ENCODE measurements around the gene ADGRA1.

The ADGRA1 gene

DNA sequence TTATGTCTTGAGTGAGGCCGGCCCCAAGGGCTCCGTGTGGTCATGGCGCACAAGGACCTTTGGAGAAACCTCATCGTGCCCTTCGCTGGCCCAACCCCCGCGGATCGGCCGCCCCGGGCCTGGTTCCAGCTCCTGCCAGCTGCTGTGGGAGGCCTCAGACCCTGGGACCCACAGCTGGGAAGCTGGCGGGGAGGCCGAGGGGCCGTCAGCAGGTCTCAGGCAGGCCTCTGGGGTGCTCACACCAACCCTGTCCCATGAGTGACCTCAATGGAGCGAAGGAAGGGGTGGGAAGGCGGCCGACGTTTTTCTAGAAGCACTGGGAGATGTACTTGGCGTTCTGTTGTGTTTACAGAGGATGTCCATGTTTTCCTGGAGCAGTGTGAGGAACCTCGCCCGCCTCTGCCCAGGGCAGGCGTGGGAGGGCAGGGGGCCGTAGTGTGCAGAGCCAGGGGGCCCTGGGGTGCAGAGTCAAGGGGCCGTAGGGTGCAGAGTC, 18.6 kb upstream of the ADGRA1 start:
- Histone ChIP-seq H3K4me3 (IDR thresholded peaks at IDR 0.05; ENCODE audit: insufficient read depth, low read depth, low read length) (no peak overlapping the region), H3K9ac (no peak overlapping the region), H3K36me3 (ENCODE audit: insufficient read depth) (no peaks in the 10 kb centered on the region), H3K27me3 (ENCODE audit: insufficient read depth, low read depth) (peaks cover 28% of the 10 kb centered on the region), H3K27ac (no peak overlapping the region), H2AFZ (ENCODE audit: low read depth) (no peak overlapping the region), H4K20me1 (ENCODE audit: insufficient read depth) (no peaks in the 10 kb centered on the region), H3K4me1 (ENCODE audit: low read depth, poor library complexity, severe bottlenecking) (no peaks in the 10 kb centered on the region), H3K79me2 (ENCODE audit: insufficient read depth, low read depth) (no peaks in the 10 kb centered on the region), H3K4me2 (no peak overlapping the region)
- no peak for TF ChIP-seq CTCF (conservative IDR thresholded peaks at IDR 0.05; ENCODE audit: low read depth, low read length)

DNA sequence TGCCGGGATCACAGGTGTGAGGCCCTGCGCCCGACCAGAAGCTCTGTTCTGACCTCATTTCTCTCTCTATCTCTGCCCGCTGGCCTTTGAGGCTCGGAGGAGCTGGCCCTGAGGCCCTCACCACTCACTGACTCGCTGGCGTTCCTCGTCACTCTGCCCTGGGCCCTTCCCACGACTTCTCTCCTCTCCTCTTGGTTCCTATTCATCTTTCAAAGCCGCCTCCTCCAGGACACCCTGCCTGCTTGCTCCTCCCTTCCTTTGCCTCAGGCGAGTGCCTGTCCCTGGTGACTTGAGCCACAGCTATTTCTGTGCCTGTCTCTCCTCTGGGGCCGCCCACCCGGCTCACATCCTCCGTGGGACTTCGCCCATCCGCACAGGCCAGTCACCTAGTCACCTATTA, 17.3 kb upstream of the ADGRA1 start:
- Histone ChIP-seq H3K4me1 (ENCODE audit: low read depth, poor library complexity, severe bottlenecking) (no peaks in the 10 kb centered on the region), H3K79me2 (ENCODE audit: insufficient read depth, low read depth) (no peaks in the 10 kb centered on the region), H2AFZ (ENCODE audit: low read depth) (no peak overlapping the region), H3K27ac (no peak overlapping the region), H3K36me3 (ENCODE audit: insufficient read depth) (no peaks in the 10 kb centered on the region), H3K27me3 (ENCODE audit: insufficient read depth, low read depth) (peaks cover 28% of the 10 kb centered on the region), H3K4me2 (no peak overlapping the region), H4K20me1 (ENCODE audit: insufficient read depth) (no peaks in the 10 kb centered on the region), H3K9ac (no peak overlapping the region), H3K4me3 (IDR thresholded peaks at IDR 0.05; ENCODE audit: insufficient read depth, low read depth, low read length) (no peak overlapping the region)
- no peak for TF ChIP-seq CTCF (conservative IDR thresholded peaks at IDR 0.05; ENCODE audit: low read depth, low read length)

GRCh38 chr10:133070810-133071209, 16.9 kb upstream of the ADGRA1 start:
- H3K4me1 ChIP-seq (ENCODE audit: low read depth, poor library complexity, severe bottlenecking) = no peaks in the 10 kb centered on the region
- TF ChIP-seq CTCF (conservative IDR thresholded peaks at IDR 0.05; ENCODE audit: low read depth, low read length) = no peak
- no peaks in the 10 kb centered on the region for H3K36me3 ChIP-seq (ENCODE audit: insufficient read depth)
- no peaks in the 10 kb centered on the region for H4K20me1 ChIP-seq (ENCODE audit: insufficient read depth)
- no peak overlapping the region for H3K4me2 ChIP-seq
- no peaks in the 10 kb centered on the region for H3K79me2 ChIP-seq (ENCODE audit: insufficient read depth, low read depth)
- H3K27ac ChIP-seq = no peak overlapping the region
- H2AFZ ChIP-seq (ENCODE audit: low read depth) = no peak overlapping the region
- H3K4me3 ChIP-seq (IDR thresholded peaks at IDR 0.05; ENCODE audit: insufficient read depth, low read depth, low read length) = no peak overlapping the region
- peaks cover 28% of the 10 kb centered on the region for H3K27me3 ChIP-seq (ENCODE audit: insufficient read depth, low read depth)
- H3K9ac ChIP-seq = no peak overlapping the region

GRCh38 chr10:133071733-133072132, 16.0 kb upstream of the ADGRA1 start:
- no peak overlapping the region for H3K4me3 ChIP-seq (IDR thresholded peaks at IDR 0.05; ENCODE audit: insufficient read depth, low read depth, low read length)
- H3K27ac ChIP-seq = no peak overlapping the region
- no peaks in the 10 kb centered on the region for H3K79me2 ChIP-seq (ENCODE audit: insufficient read depth, low read depth)
- H4K20me1 ChIP-seq (ENCODE audit: insufficient read depth) = no peaks in the 10 kb centered on the region
- TF ChIP-seq CTCF (conservative IDR thresholded peaks at IDR 0.05; ENCODE audit: low read depth, low read length) = no peak
- H3K36me3 ChIP-seq (ENCODE audit: insufficient read depth) = no peaks in the 10 kb centered on the region
- no peak overlapping the region for H2AFZ ChIP-seq (ENCODE audit: low read depth)
- no peak overlapping the region for H3K4me2 ChIP-seq
- no peaks in the 10 kb centered on the region for H3K4me1 ChIP-seq (ENCODE audit: low read depth, poor library complexity, severe bottlenecking)
- peaks cover 28% of the 10 kb centered on the region for H3K27me3 ChIP-seq (ENCODE audit: insufficient read depth, low read depth)
- no peak overlapping the region for H3K9ac ChIP-seq

Data from KMS-11 (cell line).